DMS79 treated with DMSO at 0.1 percent for 48 hours (cell line): ENCODE data around the gene SLC16A3.
"Not testable (repeated sequence)": the region's sequence is repeated elsewhere in the genome, so short reads cannot be mapped to it uniquely, and the experiment has no call there.

Experiments used
- DNase-seq: peaks from one replicate; lab custom pipeline; 2025; lab: John Stamatoyannopoulos, UW

SLC16A3 gene

GRCh38 chr17:82228842-82229697, at the start of gene SLC16A3:
Gene SLC16A3, plus strand, starts transcription at chr17:82229042. Its CDS starts 6,967 bp downstream, at chr17:82236009.
- no peak for DNase-seq

GRCh38 chr17:82179412-82179811, 49.4 kb upstream of the SLC16A3 start:
- no peak for DNase-seq

- no peak for DNase-seq
These were observed 48.8 kb upstream of the SLC16A3 start for GRCh38 chr17:82179946-82180475.

GRCh38 chr17:82180776-82181528, 47.9 kb upstream of the SLC16A3 start:
- DNase-seq: no peak

- DNase-seq: no peak
These were observed 44.1 kb upstream of the SLC16A3 start for GRCh38 chr17:82184761-82185160.

GRCh38 chr17:82186221-82186620, 42.6 kb upstream of the SLC16A3 start:
- DNase-seq: no peak

GRCh38 chr17:82187500-82187899, 41.3 kb upstream of the SLC16A3 start:
- DNase-seq: no peak

GRCh38 chr17:82188001-82188961, 40.6 kb upstream of the SLC16A3 start:
- DNase-seq: no peak

- not testable (repeated sequence) for DNase-seq
These were observed 35.8 kb upstream of the SLC16A3 start for GRCh38 chr17:82193050-82193449.

- DNase-seq: no peak
These were observed 35.2 kb upstream of the SLC16A3 start for GRCh38 chr17:82193520-82194220.

- no peak for DNase-seq
These were observed 34.1 kb upstream of the SLC16A3 start for GRCh38 chr17:82194765-82195164.

- DNase-seq: no peak
These were observed 32.9 kb upstream of the SLC16A3 start for GRCh38 chr17:82195675-82196672.

- no peak for DNase-seq
These were observed 30.8 kb upstream of the SLC16A3 start for GRCh38 chr17:82198092-82198491.

GRCh38 chr17:82199496-82199895, 29.3 kb upstream of the SLC16A3 start:
- DNase-seq: no peak

- DNase-seq: no peak
These were observed 28.7 kb upstream of the SLC16A3 start for GRCh38 chr17:82200135-82200534.

- no peak for DNase-seq
These were observed 27.9 kb upstream of the SLC16A3 start for GRCh38 chr17:82200743-82201497.

- no peak for DNase-seq
These were observed 27.3 kb upstream of the SLC16A3 start for GRCh38 chr17:82201498-82201910.

GRCh38 chr17:82202981-82203380, 25.9 kb upstream of the SLC16A3 start:
- DNase-seq: no peak

- DNase-seq: no peak
These were observed 24.9 kb upstream of the SLC16A3 start for GRCh38 chr17:82203920-82204319.
